GM18519 (cell line): ENCODE measurements around the gene STMND1.

Source experiments
- ATAC-seq: cut with Tn5 transposase; IDR thresholded peaks from one replicate; pipeline ENCODE4 v1.9.1; 2021; ENCODE audit warnings: mild to moderate bottlenecking, moderate library complexity; ENCODE audit not compliant: unreplicated experiment, low FRiP score

The STMND1 gene

GRCh38 chr6:17096652-17097051 is 5.2 kb upstream of the STMND1 start:
- ATAC-seq, result no peak

- no peak for ATAC-seq
These were observed 3.9 kb upstream of the STMND1 start for GRCh38 chr6:17097982-17098381.

GRCh38 chr6:17098538-17098937 is 3.3 kb upstream of the STMND1 start:
- ATAC-seq, result no peak

GRCh38 chr6:17099401-17100059 is 2.3 kb upstream of the STMND1 start:
- no peak for ATAC-seq

- ATAC-seq, result no peak
These were observed 1.0 kb upstream of the STMND1 start for GRCh38 chr6:17100806-17101205.

GRCh38 chr6:17102258-17102870 is 514 bp downstream of the STMND1 start:
- no peak for ATAC-seq

- ATAC-seq, result no peak
These were observed 1.9 kb downstream of the STMND1 start for GRCh38 chr6:17103715-17104114.

GRCh38 chr6:17107863-17108262 is 6.0 kb downstream of the STMND1 start:
- ATAC-seq, result no peak

GRCh38 chr6:17115251-17116116 is 13.6 kb downstream of the STMND1 start:
- ATAC-seq, result no peak

GRCh38 chr6:17116117-17116440 is 14.2 kb downstream of the STMND1 start:
- no peak for ATAC-seq

GRCh38 chr6:17120019-17120418 is 18.2 kb downstream of the STMND1 start:
- no peak for ATAC-seq

- ATAC-seq, result no peak
These were observed 23.6 kb downstream of the STMND1 start for GRCh38 chr6:17125407-17125806.

GRCh38 chr6:17130786-17131185 is 28.9 kb downstream of the STMND1 start:
- ATAC-seq, result no peak

GRCh38 chr6:17132967-17133366 is 31.1 kb downstream of the STMND1 start:
- ATAC-seq, result no peak

GRCh38 chr6:17138033-17138432 is 36.2 kb downstream of the STMND1 start:
- ATAC-seq, result no peak

- no peak for ATAC-seq
These were observed 42.2 kb downstream of the STMND1 start for GRCh38 chr6:17144016-17144415.

- no peak for ATAC-seq
These were observed 47.7 kb downstream of the STMND1 start for GRCh38 chr6:17149571-17149970.

GRCh38 chr6:17150096-17150495 is 48.2 kb downstream of the STMND1 start:
- ATAC-seq, result no peak

- no peak for ATAC-seq
These were observed 50.0 kb downstream of the STMND1 start for GRCh38 chr6:17151888-17152287.

GRCh38 chr6:17152703-17153102 is 50.9 kb downstream of the STMND1 start:
- ATAC-seq, result no peak

GRCh38 chr6:17156112-17156921 is 54.5 kb downstream of the STMND1 start:
- no peak for ATAC-seq
